ENCODE results near the gene NR3C1.

- TF ChIP-seq POLR2A (IDR thresholded peaks at IDR 0.05) (no peak), EP300 (IDR thresholded peaks at IDR 0.05) (no peak), POLR2AphosphoS5 (IDR thresholded peaks at IDR 0.05) (no peak)
- TF ChIP-seq, protein P1, sequence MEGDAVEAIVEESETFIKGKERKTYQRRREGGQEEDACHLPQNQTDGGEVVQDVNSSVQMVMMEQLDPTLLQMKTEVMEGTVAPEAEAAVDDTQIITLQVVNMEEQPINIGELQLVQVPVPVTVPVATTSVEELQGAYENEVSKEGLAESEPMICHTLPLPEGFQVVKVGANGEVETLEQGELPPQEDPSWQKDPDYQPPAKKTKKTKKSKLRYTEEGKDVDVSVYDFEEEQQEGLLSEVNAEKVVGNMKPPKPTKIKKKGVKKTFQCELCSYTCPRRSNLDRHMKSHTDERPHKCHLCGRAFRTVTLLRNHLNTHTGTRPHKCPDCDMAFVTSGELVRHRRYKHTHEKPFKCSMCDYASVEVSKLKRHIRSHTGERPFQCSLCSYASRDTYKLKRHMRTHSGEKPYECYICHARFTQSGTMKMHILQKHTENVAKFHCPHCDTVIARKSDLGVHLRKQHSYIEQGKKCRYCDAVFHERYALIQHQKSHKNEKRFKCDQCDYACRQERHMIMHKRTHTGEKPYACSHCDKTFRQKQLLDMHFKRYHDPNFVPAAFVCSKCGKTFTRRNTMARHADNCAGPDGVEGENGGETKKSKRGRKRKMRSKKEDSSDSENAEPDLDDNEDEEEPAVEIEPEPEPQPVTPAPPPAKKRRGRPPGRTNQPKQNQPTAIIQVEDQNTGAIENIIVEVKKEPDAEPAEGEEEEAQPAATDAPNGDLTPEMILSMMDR (IDR thresholded peaks at IDR 0.05) = no peak
Observed at GRCh38 chr5:143231416-143231815, 172.1 kb downstream of the NR3C1 start.

Measured in sigmoid colon (tissue), 4 donors.